Measurements from ENCODE around the gene PIK3C2B.
A peak's percentile ranks its signal among the peaks of the same experiment; 100 is the strongest.
"Not testable (repeated sequence)": the region's sequence is repeated elsewhere in the genome, so short reads cannot be mapped to it uniquely, and the experiment has no call there.

The PIK3C2B gene, protein sequence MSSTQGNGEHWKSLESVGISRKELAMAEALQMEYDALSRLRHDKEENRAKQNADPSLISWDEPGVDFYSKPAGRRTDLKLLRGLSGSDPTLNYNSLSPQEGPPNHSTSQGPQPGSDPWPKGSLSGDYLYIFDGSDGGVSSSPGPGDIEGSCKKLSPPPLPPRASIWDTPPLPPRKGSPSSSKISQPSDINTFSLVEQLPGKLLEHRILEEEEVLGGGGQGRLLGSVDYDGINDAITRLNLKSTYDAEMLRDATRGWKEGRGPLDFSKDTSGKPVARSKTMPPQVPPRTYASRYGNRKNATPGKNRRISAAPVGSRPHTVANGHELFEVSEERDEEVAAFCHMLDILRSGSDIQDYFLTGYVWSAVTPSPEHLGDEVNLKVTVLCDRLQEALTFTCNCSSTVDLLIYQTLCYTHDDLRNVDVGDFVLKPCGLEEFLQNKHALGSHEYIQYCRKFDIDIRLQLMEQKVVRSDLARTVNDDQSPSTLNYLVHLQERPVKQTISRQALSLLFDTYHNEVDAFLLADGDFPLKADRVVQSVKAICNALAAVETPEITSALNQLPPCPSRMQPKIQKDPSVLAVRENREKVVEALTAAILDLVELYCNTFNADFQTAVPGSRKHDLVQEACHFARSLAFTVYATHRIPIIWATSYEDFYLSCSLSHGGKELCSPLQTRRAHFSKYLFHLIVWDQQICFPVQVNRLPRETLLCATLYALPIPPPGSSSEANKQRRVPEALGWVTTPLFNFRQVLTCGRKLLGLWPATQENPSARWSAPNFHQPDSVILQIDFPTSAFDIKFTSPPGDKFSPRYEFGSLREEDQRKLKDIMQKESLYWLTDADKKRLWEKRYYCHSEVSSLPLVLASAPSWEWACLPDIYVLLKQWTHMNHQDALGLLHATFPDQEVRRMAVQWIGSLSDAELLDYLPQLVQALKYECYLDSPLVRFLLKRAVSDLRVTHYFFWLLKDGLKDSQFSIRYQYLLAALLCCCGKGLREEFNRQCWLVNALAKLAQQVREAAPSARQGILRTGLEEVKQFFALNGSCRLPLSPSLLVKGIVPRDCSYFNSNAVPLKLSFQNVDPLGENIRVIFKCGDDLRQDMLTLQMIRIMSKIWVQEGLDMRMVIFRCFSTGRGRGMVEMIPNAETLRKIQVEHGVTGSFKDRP (N-terminal part only)
- total RNA-seq = 43.0 to 53.3 reads per million in 2 donors

DNA sequence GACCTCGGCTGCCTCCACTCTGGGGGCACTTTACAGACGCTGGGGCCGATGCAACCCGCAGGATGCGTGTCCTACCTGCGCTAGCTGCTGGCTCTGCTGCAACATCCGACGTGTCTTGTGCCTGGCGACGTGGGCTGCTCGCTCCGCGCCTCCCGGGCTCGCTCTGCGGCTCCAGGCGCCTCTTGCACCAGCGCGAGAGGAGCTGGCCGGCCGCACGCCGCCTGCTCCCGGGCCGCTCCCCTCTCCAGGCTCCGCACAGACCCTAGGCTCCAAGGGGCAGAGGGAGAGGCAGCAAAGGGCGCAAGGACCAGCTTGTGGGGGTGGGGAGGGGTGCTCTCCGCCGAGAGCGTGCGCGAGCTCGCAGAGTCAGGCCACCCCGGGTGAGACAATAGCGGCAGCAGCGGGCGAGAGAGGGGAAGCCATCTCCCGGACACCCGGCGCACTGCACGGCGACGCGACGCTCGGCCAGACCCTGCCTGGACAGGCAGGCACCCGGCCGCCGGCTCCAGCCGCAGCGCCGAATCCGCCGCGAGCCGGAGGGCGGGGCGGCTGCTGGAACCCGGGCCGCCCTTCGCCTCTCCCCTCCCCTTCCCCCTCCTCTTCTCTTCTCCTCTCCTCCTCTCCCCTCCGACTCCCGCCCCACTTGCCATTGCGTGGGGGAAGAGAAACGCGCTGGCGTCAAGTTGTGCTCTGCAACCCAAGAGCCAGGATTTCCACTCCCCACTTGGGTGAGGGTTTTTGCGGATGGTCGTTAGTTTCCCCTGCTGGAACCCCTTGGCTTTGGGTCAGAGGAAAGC is at the start of gene PIK3C2B:
PIK3C2B (minus strand) TSS at position 525 of the 797 bp plus-strand sequence. CDS start 25,003 bp downstream, outside the sequence.
- peak; percentile 33 to 80 (median 56) for DNase-seq

DNA sequence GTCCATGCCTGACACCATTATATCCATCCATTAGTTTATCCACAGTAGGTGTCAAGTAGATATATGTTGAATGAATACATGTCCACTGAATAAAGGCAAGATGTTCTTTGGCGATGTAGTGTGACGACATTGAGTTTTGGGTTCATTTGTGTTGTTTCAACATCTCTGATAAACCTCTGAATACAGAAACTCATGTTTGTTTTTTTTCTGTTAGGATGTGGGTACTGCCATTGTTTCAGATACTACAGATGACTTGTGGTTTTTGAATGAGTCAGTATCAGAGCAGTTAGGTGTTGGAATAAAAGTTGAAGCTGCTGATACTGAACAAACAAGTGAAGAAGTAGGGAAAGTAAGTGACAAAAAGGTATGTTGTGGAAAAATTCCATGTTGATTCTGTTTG is 49.7 kb upstream of the PIK3C2B start:
- DNase-seq = peak in 2 of 5 experiments; percentile 49 to 91

DNA sequence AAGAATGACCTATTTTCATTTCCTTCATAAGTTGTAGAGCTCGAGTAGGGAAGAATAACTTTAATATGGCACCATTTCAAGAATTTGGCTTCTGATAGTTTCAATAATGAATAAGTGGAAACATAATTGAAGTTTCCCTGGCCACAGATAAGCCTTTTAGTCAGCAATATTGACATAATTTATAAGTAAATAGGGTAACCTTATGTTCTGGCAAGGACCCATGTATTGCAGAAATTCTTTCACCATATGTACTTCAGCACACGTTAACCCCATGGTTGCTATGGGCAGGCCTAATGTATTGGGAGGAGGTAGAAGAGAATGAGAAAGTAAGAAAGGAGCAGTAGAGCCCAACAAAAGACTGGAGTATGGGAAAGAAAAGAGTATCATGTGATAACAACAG is 47.0 kb upstream of the PIK3C2B start:
- no peak for DNase-seq

DNA sequence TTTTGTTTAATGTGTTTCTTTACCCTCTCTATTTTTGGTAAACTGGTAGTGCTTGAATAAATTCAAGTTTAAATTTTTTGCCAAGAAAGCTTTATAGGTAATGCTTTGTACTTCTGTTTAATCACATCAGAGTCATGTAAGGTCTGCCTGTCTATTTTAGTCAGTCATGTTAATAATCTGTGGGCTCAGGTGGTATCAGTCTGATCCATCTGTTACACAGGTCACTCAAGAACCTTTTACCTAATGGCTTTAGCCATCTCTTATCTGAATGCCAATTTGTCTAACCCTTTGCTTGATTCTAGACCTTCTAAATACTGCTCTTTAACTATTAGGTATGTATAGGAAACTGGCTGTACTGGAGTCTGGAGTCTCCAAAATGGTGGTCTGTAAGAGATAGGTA is 38.2 kb upstream of the PIK3C2B start:
- DNase-seq = no peak

DNA sequence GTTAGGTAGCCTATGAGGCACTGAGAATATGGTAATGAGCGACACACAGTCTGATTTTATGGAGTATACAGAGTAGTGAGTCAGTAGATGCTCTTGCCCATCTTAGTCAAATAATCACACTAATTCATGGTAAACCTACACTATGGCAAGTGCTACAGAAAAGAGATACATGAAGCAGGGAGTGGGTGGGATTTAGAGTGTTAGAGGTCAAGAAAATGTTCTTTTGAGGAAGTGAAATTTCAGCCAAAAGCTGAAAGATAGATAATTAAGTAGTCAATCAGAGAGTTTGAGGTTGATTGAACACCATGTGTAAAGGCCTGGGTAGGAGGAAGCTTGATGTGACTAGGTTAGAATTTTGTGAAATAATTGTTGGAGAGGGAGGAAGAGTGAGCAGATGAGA is 36.3 kb upstream of the PIK3C2B start:
- no peak for DNase-seq

DNA sequence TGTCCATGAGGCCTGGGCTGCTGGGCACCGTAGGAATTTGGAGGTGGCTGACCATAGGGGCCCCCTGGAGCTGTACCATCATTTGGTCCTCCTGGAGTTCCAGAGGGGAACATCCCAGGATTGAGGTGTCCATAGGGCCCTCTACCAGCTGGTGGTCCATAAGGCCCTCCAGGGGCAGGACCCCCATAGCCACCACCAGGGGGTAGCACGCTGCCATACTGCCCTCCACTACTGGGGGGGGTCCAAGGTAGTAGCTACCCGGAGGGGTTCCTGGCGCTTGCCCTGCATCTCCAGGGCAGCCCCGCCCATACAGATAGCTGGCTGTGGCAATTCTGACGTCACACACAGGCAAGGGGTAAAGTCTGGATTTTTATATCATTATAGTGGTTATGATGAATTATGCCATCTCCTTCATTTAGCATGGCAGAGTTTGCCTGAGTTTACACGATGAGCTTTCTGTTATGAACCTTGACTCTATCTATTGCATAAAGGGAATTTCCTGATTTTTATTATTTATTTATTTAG is 34.8 kb upstream of the PIK3C2B start:
- no peak for DNase-seq

DNA sequence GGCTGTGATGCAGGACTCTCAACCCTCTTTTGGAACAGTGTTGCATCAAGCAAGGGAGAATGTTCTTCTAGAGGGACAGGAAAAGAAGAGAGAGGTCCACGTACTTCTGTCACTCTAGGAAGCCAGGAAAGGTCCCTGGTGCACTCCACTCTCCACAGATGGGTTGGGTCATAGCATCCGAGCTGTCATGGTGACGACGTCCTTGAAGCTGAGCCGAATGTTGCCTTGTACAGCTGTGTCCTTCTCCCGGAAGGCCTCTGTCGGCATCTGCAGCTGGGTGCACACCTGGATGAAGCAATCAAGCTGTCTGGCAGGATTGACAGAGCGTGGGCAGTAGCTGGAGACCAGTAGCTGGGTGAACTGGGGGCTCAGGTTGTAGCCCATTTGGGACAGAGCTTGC is 34.1 kb upstream of the PIK3C2B start:
- DNase-seq = no peak

DNA sequence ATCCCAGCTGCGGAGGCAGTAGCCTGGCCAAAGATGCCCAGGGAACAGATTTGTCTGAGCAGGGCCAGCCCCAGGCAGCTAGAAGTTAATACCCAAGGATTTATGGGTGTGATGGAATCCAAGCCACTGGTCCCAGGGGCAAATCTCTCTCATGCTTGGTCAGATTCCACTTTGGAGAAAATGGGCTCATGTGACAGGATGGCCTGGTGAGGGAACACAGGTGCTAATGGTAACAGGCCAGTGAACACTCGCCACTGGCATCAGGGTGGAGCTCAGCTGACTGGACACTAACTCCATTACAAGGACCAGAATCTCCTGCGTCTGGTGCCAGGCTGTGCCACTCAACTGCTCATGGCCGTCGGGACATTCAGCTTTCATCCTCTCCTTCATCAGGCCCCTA is 33.6 kb upstream of the PIK3C2B start:
- no peak for DNase-seq

DNA sequence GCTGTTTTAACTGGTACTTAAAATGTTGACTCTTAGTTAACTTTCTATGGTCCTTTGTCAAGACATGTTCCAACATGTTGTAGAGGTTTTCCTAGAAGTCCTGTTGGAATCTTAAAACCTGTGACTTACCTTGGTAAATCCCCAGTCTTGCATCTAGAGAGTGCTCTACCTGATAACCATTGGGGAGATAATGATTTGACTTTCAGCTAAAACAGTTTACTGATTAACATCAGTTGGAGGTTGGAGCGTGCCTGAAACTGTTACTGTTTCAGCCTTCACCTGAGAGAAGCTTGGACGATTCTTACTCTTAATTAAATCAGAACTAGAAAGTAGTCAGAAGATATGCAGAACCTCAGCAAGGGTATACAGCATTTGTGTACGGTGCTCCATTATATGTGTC is 30.4 kb upstream of the PIK3C2B start:
- DNase-seq = peak in 1 of 5 experiments; percentile 68

DNA sequence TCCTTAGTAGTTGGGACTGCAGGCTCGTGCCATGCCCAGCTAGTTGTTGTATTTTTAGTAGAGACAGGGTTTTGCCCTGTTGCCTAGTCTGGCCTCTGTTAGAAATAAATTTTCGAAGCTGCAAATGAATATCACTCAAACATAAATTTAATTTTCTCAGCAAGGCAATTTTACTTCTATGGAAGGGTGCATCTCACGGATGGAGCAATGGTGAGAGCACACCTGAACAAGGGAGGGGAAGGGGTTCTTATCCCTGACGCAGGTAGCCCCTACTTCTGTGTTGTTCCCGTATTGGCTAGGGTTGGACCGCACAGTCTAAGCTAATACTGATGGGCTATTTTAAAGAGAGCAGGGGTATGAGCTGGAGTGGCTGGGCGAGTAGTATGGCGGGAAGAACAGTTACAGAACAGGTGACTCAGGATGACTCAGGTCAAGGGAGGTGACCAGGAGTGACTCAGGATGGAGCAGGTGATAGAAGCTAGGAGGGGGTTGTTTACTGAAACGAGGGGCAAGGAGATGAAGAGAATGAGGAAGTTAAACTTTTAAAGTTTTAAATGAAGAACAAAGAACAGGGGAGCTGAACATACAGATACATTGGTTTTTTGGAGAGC is 29.1 kb upstream of the PIK3C2B start:
- no peak for DNase-seq

DNA sequence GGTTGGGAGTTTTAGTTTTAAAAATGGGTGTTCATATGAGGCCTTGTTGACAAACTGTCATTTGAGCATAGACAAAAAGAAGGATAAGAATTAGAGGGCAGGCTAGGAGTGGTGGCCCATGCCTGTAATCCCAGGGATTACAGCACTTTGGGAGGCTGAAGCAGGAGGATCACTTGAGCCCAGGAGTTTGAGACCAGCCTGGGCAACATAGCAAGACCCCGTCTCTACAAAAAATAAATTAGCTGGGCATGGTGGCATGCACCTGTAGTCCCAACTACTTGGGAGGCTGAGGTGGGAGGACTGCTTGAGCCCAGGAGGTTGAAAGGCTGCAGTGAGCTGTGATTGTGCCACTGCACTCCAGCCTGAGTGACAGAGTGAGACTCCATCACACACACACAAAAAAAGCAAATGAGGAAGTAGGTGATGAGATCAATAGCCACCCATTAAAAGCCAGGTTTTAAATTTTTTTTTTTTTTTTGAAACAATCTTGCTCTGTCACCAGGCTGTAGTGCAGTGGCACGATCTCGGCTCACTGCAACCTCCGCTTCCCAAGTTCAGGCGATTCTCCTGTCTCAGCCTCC is 27.4 kb upstream of the PIK3C2B start:
- DNase-seq = not testable (repeated sequence)

DNA sequence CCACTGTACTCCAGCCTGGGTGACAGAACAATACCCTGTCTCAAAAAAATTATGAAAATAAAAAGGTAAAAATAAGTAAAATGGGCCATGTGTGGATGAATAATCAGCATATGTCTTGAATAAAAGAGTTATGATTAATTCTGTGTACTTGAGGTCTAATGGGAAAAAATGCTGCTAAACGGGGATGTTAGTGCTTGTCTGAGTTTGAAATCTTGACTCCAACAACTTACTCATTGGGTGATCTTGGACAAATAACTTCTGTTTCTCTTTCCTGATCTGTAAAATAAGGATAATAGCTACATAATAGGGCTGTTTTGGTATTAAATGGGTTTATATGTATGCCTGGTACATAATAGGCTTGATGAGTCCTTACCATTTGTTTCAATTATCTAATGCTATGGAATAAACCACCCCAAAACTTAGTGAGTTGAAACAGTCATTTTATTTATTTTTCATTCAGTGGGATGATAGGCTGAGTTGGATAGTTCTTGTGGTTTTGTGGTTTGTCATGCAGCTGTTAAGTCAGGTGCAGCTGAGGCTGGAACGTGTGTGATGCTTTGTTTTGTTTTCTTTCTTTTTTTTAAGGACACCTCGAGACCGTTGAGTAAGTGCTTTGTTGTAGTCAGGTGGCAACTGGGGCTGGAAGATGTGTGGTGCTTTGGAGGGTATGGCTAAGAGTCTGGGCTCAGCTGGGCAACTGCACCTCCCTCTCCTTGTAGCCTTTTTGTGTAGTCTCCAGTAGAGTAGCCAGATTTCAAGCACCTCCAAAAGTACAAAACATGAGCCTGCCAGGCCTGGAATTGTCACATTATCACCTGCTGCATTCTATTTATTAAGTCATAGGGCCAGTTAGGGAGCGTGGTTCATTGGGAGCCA is 26.5 kb upstream of the PIK3C2B start:
- DNase-seq = peak in 4 of 5 experiments; percentile 21 to 95 (median 65)

DNA sequence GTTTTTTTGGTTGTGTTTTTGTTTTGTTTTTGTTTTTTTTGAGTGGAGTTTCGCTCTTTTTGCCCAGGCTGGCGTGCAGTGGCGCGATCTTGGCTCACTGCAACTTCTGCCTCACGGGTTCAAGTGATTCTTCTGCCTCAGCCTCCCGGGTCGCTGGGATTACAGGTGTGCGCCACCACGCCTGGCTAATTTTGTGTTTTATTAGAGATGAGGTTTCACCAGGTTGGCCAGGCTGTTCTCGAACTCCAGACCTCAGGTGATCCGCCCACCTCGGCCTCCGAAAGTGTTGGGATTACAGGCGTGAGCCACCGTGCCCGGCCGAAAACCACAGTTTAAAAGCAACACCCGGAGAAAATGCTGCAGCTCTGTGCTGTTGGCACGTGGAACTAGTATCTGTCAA is 22.8 kb upstream of the PIK3C2B start:
- DNase-seq = not testable (repeated sequence)

DNA sequence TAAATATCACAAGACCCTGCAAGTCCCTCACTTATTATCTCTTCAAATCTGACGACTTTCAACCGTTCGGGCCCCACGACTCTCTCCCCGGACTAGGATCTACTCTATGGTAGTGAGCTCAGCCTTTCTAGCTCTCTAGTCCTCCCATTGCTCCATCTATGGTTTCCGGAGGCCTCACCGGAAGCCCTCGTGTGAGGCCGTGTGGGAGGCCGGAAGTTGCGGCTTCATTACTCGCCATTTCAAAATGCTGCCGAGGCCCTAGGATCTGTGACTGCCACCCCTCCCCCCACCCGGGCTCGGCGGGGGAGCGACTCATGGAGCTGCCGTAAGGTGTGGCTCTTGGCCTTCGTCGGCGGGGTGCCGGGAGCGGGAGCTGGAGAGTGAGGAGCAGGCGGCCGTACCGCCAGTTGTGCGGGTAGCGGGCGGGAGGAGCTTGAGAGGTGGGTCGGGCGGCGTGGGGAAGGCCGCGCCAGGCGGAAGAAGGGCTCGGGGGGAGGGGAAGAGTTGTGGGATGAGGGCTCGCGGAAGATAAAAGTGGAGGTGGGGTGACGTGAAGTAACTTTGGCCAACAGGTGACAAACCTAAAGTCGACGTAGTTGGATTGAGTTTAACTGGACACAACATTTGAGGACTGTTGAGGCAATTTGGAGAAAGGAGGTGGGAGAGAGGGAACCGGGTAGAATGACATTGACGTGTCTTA is 21.7 kb upstream of the PIK3C2B start, which contains the start of gene MDM4:
MDM4 (plus strand) TSS at position 227 of the 700 bp plus-strand sequence. CDS start 9,113 bp downstream, outside the sequence.
- DNase-seq = peak; percentile 67 to 99 (median 93)

DNA sequence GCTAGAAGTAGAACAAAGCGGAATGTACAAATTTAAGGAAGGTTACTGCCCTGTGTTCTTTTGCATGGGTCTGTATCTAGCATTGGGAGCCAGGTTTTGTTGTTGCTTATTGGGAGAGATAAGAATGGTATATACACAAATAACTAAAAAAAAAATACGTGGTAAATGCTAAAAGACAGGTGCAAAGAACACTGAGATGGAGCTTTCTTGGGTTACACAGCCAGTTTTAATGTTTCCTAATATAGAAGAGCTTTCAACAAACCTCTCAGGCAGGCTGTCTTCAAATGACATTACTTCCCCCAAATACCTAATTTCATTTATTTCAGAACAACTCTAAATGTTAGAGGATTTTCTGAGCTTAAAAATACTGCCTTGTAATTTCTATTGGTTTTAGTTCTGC is 20.2 kb upstream of the PIK3C2B start:
- DNase-seq = no peak

DNA sequence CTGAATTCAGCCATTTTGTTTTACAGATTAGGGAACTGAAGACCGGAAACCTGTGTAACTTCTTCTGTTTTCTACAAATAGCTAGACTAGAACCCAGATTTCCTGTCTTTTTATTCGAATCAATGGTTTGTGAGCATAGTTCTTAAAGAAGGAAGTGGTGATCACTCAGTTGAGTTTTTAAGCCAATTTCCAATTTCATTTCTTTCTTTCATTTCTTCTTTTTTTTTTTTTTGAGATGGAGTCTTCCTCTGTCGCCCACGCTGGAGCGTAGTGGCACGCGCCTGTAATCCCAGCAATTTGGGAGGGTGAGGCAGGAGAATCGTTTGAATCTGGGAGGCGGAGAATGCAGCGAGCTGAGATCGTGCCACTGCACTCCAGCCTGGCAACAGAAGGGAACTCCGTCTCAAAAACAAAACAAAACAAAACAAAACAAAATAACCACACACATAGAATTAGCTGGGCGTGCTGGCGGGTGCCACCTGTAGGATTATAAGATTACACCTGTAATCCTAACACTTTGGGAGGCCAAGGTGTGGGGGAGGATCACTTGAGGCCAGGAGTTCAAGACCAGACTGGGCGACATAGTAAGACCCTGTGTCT is 18.6 kb upstream of the PIK3C2B start:
- DNase-seq = peak in 3 of 5 experiments; percentile 57 to 80 (median 69)

DNA sequence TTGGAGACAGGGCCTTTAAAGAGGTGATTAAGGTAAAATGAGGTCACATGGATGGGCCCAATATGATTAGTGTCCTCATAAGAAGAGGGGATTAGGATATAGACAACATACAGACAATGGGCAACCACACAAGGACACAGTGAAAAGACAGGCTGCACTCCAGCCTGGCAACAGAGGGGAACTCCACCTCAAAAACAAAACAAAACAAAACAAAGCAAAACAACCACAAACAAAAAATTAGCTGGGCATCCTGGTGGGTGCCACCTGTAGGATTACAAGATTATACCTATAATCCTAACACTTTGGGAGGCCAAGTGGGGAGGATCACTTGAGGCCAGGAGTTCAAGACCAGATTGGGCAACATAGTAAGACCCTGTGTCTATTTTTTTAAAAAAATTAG is 16.8 kb upstream of the PIK3C2B start:
- no peak for DNase-seq

DNA sequence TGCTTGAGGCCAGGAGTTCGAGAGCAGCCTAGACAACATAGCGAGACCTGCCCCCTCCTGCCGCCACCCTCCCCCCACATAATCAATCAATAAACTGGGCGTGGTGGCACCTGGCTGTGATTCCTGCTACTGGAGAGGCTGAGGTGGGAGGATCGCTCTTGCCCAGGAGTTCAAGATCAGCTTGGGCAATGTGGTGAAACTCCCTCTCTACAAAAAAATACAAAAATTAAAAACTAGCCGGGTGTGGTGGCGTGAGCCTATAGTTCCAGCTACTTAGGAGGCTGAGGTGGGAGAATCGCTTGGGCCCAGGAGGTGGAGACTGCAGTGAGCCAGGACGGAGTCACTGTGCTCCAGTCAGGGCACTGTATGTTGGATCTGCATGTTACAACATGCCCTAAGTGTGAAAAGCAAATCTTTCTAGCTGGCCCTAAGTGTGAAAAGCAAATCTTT is 14.6 kb upstream of the PIK3C2B start:
- no peak for DNase-seq

All from T-helper 2 cell (primary cell).